SJSA1 (cell line): ENCODE measurements around the gene APOH. TPM values are rescaled to one million over a fixed set of nuclear protein-coding genes. Genes with fewer than 3 reads are reported as not detected.
"Not testable (repeated sequence)": the region's sequence is repeated elsewhere in the genome, so short reads cannot be mapped to it uniquely, and the experiment has no call there.

Experiments
- DNase-seq, 2 experiments: peaks; one replicate each; pipeline ENCODE4 v3.0.0-alpha.2; 2015 to 2020; ENCODE audit warnings: low spot score in 2 of 2, low read depth in 1 of 2
- H3K27ac ChIP-seq: fragments of 250-450 bp; sonication (Bioruptor Pico); 2 replicates; pipeline ENCODE4 v1.5.1; 2020; ENCODE audit warnings: mild to moderate bottlenecking, moderate library complexity
- H3K27me3 ChIP-seq: fragments of 250-450 bp; sonication (Bioruptor Pico); replicated peaks from 2 replicates; pipeline ENCODE4 v1.5.1; 2020; ENCODE audit warnings: mild to moderate bottlenecking, moderate library complexity
- H3K36me3 ChIP-seq: fragments of 250-450 bp; sonication (Bioruptor Pico); 2 replicates; pipeline ENCODE4 v1.5.1; 2020; ENCODE audit warnings: mild to moderate bottlenecking
- H3K4me1 ChIP-seq: fragments of 250-450 bp; sonication (Bioruptor Pico); replicated peaks from 2 replicates; pipeline ENCODE4 v1.6.1; 2021; ENCODE audit warnings: mild to moderate bottlenecking
- H3K4me3 ChIP-seq: fragments of 250-450 bp; sonication (Bioruptor Pico); 2 replicates; pipeline ENCODE4 v1.5.1; 2020; ENCODE audit warnings: mild to moderate bottlenecking
- H3K9me3 ChIP-seq: fragments of 250-450 bp; sonication (Bioruptor Pico); replicated peaks from 2 replicates; pipeline ENCODE4 v1.5.1; 2020; ENCODE audit warnings: mild to moderate bottlenecking
- total RNA-seq: library from RNA; depleted of rRNA; stranded (reverse); fragments of >200 nt; shearing (Covaris generic); gene quantifications from 2 replicates; pipeline ENCODE4 v1.2.3, GENCODE V29; 2014

Gene APOH
- total RNA-seq, 1 experiment from 2014 or later = not detected

DNA sequence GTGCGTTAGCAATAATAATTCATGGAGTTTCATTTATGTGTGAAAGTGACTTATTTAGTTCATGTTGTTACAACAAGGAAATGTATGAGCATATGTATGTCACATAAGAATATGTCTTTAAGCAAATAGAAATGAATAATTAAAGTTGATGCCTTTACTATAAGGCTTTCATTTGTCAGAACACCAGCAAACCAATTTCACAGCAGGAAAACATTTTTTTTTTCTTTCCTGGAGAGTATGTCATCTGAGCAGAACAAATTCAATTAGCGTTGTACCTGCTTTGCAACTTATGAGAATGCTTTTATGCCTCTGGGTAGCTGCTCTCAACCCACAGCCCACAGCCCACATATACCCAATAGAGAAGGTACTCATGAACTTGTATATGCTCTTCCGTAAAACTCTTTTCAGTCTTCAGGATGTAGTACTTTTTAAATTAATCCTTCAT, 26.3 kb upstream of the APOH start:
- no peaks in the 10 kb centered on the region for H3K36me3 ChIP-seq
- H3K27me3 ChIP-seq = no peaks in the 10 kb centered on the region
- H3K27ac ChIP-seq = no peak overlapping the region
- H3K9me3 ChIP-seq = no peaks in the 10 kb centered on the region
- no peak overlapping the region for H3K4me3 ChIP-seq
- H3K4me1 ChIP-seq = no peaks in the 10 kb centered on the region
- DNase-seq = no peak

DNA sequence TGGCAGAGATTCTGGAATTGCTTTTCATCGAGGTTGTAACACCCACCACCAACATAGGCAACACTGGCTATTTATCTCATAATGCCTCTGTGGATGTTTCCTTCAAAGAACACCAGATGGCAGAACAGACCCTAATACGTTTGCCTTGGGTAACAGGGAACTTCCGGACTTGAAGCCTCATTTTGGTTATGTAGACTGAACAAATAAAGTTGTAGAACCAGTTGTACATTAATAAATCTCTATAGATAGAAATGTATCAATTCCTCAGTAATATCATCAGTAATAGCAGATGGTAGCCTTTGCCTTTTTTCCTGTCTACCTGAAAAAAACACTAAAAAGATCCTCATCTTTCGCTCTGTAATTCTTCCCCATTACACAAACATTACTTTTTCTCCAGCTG, 25.9 kb upstream of the APOH start:
- H3K9me3 ChIP-seq = no peaks in the 10 kb centered on the region
- no peaks in the 10 kb centered on the region for H3K36me3 ChIP-seq
- H3K4me3 ChIP-seq = no peak overlapping the region
- H3K27ac ChIP-seq = no peak overlapping the region
- DNase-seq = peak; percentile 62 to 67
- no peaks in the 10 kb centered on the region for H3K4me1 ChIP-seq
- no peaks in the 10 kb centered on the region for H3K27me3 ChIP-seq

DNA sequence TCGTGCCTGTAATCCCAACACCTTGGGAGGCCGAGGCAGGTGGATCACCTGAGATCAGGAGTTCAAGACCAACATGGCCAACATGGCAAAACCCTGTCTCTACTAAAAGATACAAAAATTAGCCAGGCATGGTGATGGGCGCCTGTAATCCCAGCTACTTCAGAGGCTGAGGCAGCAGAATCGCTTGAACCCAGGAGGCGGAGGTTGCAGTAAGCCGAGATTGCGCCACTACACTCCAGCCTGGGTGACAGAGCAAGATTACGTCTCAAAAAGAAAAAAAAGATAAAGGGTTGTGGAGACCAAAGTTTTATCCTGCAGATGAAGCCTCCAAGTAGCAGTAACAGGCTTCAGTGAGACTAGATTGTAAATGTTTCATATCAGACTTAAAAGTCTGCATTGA, 24.2 kb upstream of the APOH start:
- H3K36me3 ChIP-seq, H3K4me1 ChIP-seq, H3K27ac ChIP-seq, H3K9me3 ChIP-seq, H3K27me3 ChIP-seq, DNase-seq, H3K4me3 ChIP-seq: not testable (repeated sequence)

DNA sequence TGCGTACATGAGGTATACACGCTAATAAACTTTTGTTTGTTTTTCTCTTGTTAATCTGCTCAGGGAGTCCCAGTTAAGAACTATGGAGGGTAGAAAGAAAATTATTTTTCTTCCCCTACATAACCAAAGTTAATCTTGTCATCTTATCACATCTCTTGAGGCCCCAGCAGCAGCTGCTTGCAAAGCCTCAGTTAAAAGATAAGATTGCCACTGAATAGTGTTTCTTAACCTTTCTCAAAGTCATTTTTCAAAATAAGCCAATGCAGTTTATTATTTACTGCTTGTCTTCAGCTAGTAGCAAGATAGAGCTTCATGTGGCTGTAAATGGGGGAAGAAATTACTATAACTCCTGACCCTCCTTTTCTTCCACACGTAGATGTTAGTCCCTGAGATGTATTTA, 21.5 kb upstream of the APOH start:
- no peaks in the 10 kb centered on the region for H3K27me3 ChIP-seq
- H3K9me3 ChIP-seq = no peaks in the 10 kb centered on the region
- H3K4me1 ChIP-seq = no peaks in the 10 kb centered on the region
- H3K4me3 ChIP-seq = no peak overlapping the region
- H3K27ac ChIP-seq = no peak overlapping the region
- H3K36me3 ChIP-seq = no peaks in the 10 kb centered on the region
- DNase-seq = no peak

DNA sequence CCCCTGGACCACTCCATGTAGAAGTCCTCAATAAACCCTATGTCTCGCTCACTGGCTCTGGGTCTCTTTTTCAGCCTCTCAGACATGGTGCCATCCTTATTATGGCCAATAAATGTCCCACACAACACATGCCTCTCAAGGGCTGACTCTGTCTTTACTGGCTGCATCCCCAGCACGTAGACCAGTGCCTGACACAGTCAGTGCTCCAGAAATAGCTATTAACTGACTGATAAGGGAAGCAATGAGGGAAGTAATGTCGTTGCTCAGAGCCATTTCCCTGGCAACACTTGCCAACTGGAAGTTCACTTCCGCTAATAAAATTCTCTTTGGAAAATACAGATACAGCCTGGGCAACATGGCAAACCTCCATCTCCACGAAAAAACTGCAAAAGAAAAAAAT, 19.1 kb upstream of the APOH start:
- Histone ChIP-seq H3K27me3 (no peaks in the 10 kb centered on the region), H3K36me3 (no peaks in the 10 kb centered on the region), H3K4me3 (no peak overlapping the region), H3K4me1 (no peaks in the 10 kb centered on the region), H3K27ac (no peak overlapping the region), H3K9me3 (no peaks in the 10 kb centered on the region)
- no peak for DNase-seq

DNA sequence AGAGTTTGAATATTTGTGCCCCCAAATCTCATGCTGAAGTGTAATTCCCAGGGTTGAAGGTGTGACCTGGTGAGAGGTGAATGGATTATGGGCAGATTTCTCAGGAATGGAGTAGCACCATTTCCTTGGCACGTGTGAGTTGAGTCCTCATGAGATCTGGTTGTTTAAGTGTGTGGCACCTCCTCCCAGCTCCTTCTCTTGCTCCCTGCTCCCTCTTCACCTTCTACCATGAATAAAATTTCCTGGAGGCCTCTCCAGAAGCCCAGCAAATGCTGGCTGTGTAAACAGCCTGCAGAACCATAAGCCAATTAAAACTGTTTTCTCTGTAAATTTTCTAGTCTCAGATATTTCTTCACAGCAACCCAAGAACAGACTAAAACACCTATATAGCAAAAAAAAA, 12.6 kb upstream of the APOH start:
- Histone ChIP-seq H3K27ac (no peak overlapping the region), H3K36me3 (no peaks in the 10 kb centered on the region), H3K27me3 (no peaks in the 10 kb centered on the region), H3K9me3 (no peaks in the 10 kb centered on the region), H3K4me3 (no peak overlapping the region), H3K4me1 (no peaks in the 10 kb centered on the region)
- DNase-seq = no peak

DNA sequence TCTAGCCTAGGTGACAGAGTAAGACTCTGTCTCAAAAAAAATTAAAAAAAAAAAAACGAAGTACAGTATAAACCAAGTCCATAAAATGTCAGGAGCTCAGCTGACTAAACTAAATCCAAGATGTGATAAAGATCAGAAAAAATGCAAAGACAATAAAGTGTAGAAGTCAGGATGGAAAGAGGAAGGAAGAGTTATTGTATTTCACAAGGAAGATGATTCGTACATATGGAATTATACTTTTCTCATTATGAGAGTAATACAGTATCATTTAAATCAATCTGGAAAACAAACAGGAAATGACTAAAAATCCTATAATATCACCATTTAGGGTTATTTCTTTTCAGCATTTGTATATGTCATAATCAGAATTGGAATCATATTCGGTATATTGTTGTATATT, 11.4 kb upstream of the APOH start:
- Histone ChIP-seq H3K27ac (no peak overlapping the region), H3K27me3 (no peaks in the 10 kb centered on the region), H3K4me1 (no peaks in the 10 kb centered on the region), H3K9me3 (no peaks in the 10 kb centered on the region), H3K4me3 (no peak overlapping the region), H3K36me3 (no peaks in the 10 kb centered on the region)
- DNase-seq = peak in 1 of 2 experiments; percentile 16

DNA sequence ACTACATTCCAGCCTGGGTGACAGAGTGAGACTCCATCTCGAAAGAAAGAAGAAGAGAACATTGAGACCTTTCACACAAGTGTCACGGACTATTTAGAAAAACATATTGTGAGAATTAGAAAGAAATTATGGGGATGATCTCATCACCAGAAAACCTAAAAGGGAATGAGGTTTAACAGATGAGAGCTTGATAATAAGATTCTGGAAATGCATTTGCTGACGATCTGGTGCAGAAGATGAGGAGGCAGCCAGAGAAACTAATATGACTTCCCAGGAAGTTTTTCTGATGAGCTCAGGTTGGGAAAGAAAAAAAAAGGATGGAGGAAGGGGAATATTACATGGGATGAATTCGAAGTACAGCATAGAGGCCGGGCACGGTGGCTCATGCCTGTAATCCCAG, 10.8 kb upstream of the APOH start:
- H3K27ac ChIP-seq = no peak overlapping the region
- no peaks in the 10 kb centered on the region for H3K36me3 ChIP-seq
- H3K9me3 ChIP-seq = no peaks in the 10 kb centered on the region
- H3K27me3 ChIP-seq = no peaks in the 10 kb centered on the region
- no peak for DNase-seq
- no peaks in the 10 kb centered on the region for H3K4me1 ChIP-seq
- no peak overlapping the region for H3K4me3 ChIP-seq

DNA sequence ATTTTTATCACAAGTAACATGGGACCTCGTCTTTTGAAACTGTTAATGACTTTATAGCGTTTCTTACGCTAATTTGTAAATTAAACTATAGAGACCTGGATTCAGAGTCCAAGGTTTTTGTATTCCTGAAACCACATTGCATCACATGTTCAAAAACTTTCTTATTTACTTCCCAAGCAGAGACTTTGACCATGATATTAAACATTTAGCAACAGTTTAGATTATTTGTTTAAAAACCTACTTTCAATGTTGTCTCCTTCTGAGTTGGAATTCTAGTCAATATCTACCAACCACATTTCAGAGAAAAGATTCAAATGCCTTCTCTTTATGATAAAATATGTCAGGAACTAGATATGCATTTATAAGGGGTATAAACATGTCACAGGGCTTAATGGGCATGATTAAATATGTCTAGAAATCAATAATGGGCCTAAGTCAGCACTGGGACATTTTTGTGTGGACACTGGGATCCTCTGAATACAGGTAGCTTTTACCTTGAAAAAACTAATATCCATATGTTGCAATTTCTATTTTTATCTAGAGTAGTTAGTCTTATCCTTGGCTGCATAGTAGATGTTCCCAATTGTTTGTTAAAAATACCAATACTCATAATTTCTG, 6.3 kb upstream of the APOH start:
- no peaks in the 10 kb centered on the region for H3K4me1 ChIP-seq
- no peaks in the 10 kb centered on the region for H3K36me3 ChIP-seq
- DNase-seq = no peak
- peaks cover 2% of the 10 kb centered on the region; the same call in 1 of the 2 replicates for H3K27me3 ChIP-seq
- H3K27ac ChIP-seq = no peak overlapping the region
- H3K9me3 ChIP-seq = no peaks in the 10 kb centered on the region
- H3K4me3 ChIP-seq = no peak overlapping the region

DNA sequence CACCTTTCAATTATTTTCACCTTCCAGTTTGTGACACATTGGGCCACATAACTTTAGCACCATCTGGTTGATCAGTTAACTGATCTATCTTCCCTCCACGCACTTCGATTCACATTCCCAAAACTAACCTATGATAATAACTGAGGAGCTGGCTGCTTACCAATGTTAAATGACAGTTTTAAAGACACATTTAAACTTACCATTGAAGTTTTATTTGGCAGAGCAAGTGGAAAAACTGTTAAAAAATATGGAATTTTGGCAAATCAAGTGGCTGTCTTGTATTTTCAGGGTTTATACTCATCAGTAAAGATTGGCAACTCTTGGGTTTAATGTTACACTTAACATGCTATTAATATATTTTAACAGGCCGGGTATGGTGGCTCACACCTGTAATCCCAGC, 5.4 kb upstream of the APOH start:
- H3K9me3 ChIP-seq = no peaks in the 10 kb centered on the region
- H3K4me3 ChIP-seq = no peak overlapping the region
- no peak for DNase-seq
- H3K27ac ChIP-seq = no peak overlapping the region
- no peaks in the 10 kb centered on the region for H3K36me3 ChIP-seq
- H3K4me1 ChIP-seq = no peaks in the 10 kb centered on the region
- H3K27me3 ChIP-seq = peaks cover 3% of the 10 kb centered on the region; the same call in 1 of the 2 replicates

DNA sequence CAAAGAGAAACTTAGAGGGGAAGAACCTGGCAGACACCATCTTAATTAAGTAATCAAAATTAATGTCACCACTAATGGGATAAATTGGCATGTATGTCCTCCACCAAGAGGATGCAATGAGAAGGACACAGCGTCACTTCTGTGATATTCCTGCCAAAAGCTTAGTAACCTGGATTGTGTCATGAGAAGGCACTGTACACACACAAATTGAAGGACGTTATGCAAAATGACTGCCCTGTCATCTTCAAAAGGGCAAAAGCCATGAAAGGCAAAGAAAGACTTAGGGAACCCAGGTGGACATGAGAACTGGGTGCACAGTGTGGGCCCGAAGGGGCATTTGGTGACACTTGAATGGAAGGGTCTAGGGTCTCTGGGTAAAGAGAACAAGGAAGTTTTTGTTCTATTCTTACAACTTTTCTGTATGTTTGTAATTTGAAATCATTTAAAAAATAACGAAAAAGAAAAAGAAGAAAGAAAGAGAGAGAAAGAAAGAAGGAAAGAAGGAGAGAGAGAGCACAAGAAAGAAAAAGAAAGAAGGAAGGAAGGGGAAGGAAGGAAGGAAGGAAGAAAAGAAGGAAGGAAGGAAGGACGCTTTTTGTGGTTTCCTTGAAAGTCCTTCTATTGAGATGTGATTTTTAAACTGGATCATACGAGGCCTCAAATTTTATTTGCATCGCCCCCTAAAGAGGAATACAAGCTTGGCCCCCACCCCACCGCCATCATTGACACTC, 4.0 kb upstream of the APOH start:
- Histone ChIP-seq H3K36me3 (no peaks in the 10 kb centered on the region), H3K4me3 (no peak overlapping the region), H3K27me3 (peaks cover 3% of the 10 kb centered on the region; the same call in 1 of the 2 replicates), H3K9me3 (no peaks in the 10 kb centered on the region), H3K27ac (no peak overlapping the region), H3K4me1 (no peaks in the 10 kb centered on the region)
- DNase-seq = no peak

DNA sequence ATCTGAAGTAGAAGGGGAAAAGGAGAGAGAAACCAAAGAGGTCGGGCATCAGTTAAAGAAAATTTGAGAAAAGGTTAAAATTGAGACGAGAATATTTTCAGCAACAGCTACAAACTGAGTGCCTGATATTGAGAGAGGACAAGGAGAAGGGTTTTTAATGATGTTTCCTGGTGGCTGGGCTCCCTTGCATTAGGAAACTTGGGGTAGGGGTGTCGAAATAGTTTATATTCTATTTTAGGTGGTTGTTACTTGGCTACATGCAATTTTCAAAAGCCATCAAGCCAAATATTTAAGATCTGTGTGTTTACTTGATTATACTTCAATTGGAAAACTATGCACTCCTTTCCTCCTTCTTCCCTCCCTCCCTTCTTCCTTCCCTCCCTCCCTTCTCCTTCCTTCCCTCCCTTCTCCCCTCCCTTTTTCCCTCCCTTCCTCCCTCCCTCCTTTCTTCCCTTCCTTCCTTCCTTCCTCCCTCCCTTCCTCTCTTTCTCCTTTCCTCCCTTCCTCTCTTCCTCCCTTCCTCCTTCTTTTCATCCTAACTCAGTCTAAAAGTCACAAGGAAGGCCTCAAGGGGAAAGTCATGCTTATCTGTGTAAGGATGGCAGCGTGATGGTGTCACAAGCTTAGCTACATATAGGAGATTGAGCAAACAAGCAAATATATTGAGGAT, 1.8 kb upstream of the APOH start:
- Histone ChIP-seq H3K27me3 (peaks cover 3% of the 10 kb centered on the region), H3K27ac (no peak overlapping the region), H3K36me3 (no peaks in the 10 kb centered on the region), H3K4me1 (no peaks in the 10 kb centered on the region), H3K9me3 (no peaks in the 10 kb centered on the region), H3K4me3 (no peak overlapping the region)
- DNase-seq = no peak

DNA sequence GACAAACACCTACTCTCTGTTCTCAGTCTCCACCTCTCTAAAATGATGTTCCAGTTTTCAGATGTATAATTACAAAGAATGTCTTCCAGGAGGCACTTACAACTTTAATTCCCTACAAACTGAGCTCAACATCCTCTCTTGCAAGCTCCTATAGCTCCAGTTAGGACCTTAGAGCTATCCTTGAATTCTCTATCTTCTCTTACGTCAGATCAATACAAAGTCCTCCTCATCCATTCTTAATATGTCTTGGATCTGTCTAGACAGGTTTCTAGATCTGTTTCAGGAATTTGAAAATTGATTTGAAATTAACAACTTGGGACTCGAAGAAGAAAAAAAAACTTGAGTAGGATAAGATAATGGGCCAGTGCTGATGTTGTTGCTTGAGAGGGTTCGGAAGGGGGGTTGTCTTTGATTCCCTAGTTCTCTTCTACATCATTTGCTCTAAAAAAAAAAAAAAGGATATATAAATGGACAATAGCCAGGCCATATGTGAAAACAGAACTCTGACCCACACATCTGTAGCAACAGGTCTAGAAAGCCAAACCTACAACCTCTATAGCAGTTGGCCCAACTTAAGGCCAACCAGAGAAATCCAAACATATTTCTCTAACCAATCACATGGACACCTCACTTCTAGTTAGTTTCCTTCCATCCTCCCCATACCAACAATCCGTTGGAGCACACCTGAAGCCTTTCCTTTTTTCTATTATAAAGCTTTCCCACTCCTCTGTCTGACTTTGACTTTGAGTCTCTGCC, 746 bp upstream of the APOH start:
- Histone ChIP-seq H3K4me1 (no peaks in the 10 kb centered on the region), H3K4me3 (no peak overlapping the region), H3K27ac (no peak overlapping the region), H3K27me3 (peaks cover 3% of the 10 kb centered on the region), H3K36me3 (no peaks in the 10 kb centered on the region), H3K9me3 (no peaks in the 10 kb centered on the region)
- no peak for DNase-seq
